Gastrocnemius medialis (tissue), 4 donors: ENCODE data around the gene ZDHHC21. TPM values are rescaled to one million over a fixed set of nuclear protein-coding genes. Genes with fewer than 3 reads are reported as not detected.

Experiments
- ATAC-seq, 2 donors: fragments of 150-250 bp; one replicate each; pipeline ENCODE4 v1.9.1; 2016
- DNase-seq, 2 donors: peaks; one replicate each; pipeline ENCODE4 v3.0.0-alpha.2; 2019
- H3K27ac ChIP-seq, 4 donors: fragments of 200-600 bp; sonication (generic); 1 replicate in 1 of 4; 2 replicates in 3 of 4; pipeline ENCODE4 v1.5.1; 2016 to 2018; ENCODE audit warnings: mild to moderate bottlenecking in 2 of 4, moderate library complexity in 1 of 4
- H3K27me3 ChIP-seq, 3 donors: fragments of 200-600 bp; sonication (generic) in 2 of 3; 1 replicate in 1 of 3; 2 replicates in 2 of 3; pipeline versions ENCODE4 v1.5.1 to v1.6.0; 2016 to 2019; ENCODE audit warnings: mild to moderate bottlenecking in 1 of 3, moderate library complexity in 1 of 3
- H3K36me3 ChIP-seq, 2 donors: fragments of 200-600 bp; sonication (generic) in 1 of 2; one replicate each; pipeline ENCODE4 v1.5.1; 2017 to 2018
- H3K4me1 ChIP-seq, 2 donors: fragments of 200-600 bp; sonication (generic) in 1 of 2; one replicate each; pipeline ENCODE4 v1.5.1; 2016 to 2017; ENCODE audit warnings: mild to moderate bottlenecking in 2 of 2
- H3K4me3 ChIP-seq, 4 donors: fragments of 200-600 bp; sonication (generic) in 3 of 4; 1 replicate in 1 of 4; 2 replicates in 3 of 4; pipeline ENCODE4 v1.5.1; 2016 to 2019; ENCODE audit warnings: mild to moderate bottlenecking in 2 of 4
- H3K9me3 ChIP-seq, 3 donors: fragments of 200-600 bp; sonication (generic) in 2 of 3; 1 replicate in 1 of 3; 2 replicates in 2 of 3; pipeline ENCODE4 v1.5.1; 2016 to 2019
- CTCF ChIP-seq, 5 experiments: fragments of 450-650 bp in 3 of 5; fragments of 200-600 bp in 2 of 5; sonication (generic) in 2 of 5; IDR thresholded peaks in 4 of 5; conservative IDR thresholded peaks in 1 of 5; 1 replicate in 4 of 5; 2 replicates in 1 of 5; pipeline ENCODE4 v1.5.1; 2016 to 2019; ENCODE audit warnings: antibody characterized with exemption in 5 of 5, mild to moderate bottlenecking in 3 of 5, moderate library complexity in 3 of 5
- POLR2A ChIP-seq, 2 donors: fragments of 450-650 bp; IDR thresholded peaks; one replicate each; pipeline ENCODE4 v1.6.1; 2017; ENCODE audit warnings: antibody characterized with exemption in 2 of 2, mild to moderate bottlenecking in 2 of 2, moderate library complexity in 2 of 2
- in situ Hi-C, 4 donors: fragments of 200-750 bp; cut with MboI; loops; one replicate each; pipeline versions ENCODE4 v1.15.0 to v1.8.0; 2017; ENCODE audit warnings: low sequenced_read_pairs in 4 of 4
- intact Hi-C: fragments of 100-400 bp; cut with DNase I; formaldehyde crosslinking; loops from one replicate; pipeline ENCODE4 v1.15.1; 2023; ENCODE audit warnings: low total_unique reads
- total RNA-seq, 4 donors: library from RNA; depleted of rRNA; stranded (reverse); fragments of >200 nt; gene quantifications; one replicate each; pipeline versions ENCODE4 v1.1.0 to v1.2.3, GENCODE V29; 2016

Gene ZDHHC21
- total RNA-seq, 4 donors from 2014 or later = 3.7 to 15.9 (median 6.1) TPM

GRCh38 chr9:14715102-14715501 lies 21.9 kb upstream of the ZDHHC21 start:
- no peaks in the 10 kb centered on the region for H3K9me3 ChIP-seq
- TF ChIP-seq CTCF (IDR thresholded peaks at IDR 0.05 in 4 of 5, conservative IDR thresholded peaks at IDR 0.05 in 1 of 5) (no peak), POLR2A (IDR thresholded peaks at IDR 0.05) (no peak)
- no peak overlapping the region for H3K4me3 ChIP-seq
- no peaks in the 10 kb centered on the region for H3K4me1 ChIP-seq
- no peaks in the 10 kb centered on the region for H3K27me3 ChIP-seq
- in situ Hi-C loops = no loop called here
- DNase-seq = no peak
- ATAC-seq = no peak
- intact Hi-C loops = no loop called here
- H3K36me3 ChIP-seq = no peaks in the 10 kb centered on the region
- H3K27ac ChIP-seq = no peak overlapping the region

- no peak for DNase-seq
- intact Hi-C loops (no loop called here), in situ Hi-C loops (no loop called here)
- Histone ChIP-seq H3K27me3 (no peaks in the 10 kb centered on the region), H3K4me1 (no peaks in the 10 kb centered on the region), H3K9me3 (no peaks in the 10 kb centered on the region), H3K4me3 (no peak overlapping the region), H3K36me3 (no peaks in the 10 kb centered on the region), H3K27ac (no peak overlapping the region)
- TF ChIP-seq CTCF (IDR thresholded peaks at IDR 0.05 in 4 of 5, conservative IDR thresholded peaks at IDR 0.05 in 1 of 5) (no peak), POLR2A (IDR thresholded peaks at IDR 0.05) (no peak)
- ATAC-seq = no peak
These were observed 20.0 kb upstream of the ZDHHC21 start for GRCh38 chr9:14713187-14713767.

- Histone ChIP-seq H3K27ac (no peak overlapping the region), H3K27me3 (no peaks in the 10 kb centered on the region), H3K4me1 (no peaks in the 10 kb centered on the region), H3K9me3 (no peaks in the 10 kb centered on the region), H3K4me3 (no peak overlapping the region), H3K36me3 (no peaks in the 10 kb centered on the region)
- no peak for TF ChIP-seq CTCF (IDR thresholded peaks at IDR 0.05 in 4 of 5, conservative IDR thresholded peaks at IDR 0.05 in 1 of 5)
- no peak for TF ChIP-seq POLR2A (IDR thresholded peaks at IDR 0.05)
- ATAC-seq (no peak), DNase-seq (no peak)
- in situ Hi-C loops = no loop called here
- intact Hi-C loops = no loop called here
These were observed 17.6 kb upstream of the ZDHHC21 start for GRCh38 chr9:14710804-14711203.

- H3K36me3 ChIP-seq = no peaks in the 10 kb centered on the region
- intact Hi-C loops (no loop called here), in situ Hi-C loops (no loop called here)
- H3K9me3 ChIP-seq = no peaks in the 10 kb centered on the region
- no peak overlapping the region for H3K4me3 ChIP-seq
- DNase-seq = no peak
- no peaks in the 10 kb centered on the region for H3K4me1 ChIP-seq
- TF ChIP-seq CTCF (IDR thresholded peaks at IDR 0.05 in 4 of 5, conservative IDR thresholded peaks at IDR 0.05 in 1 of 5) = no peak
- TF ChIP-seq POLR2A (IDR thresholded peaks at IDR 0.05) = no peak
- no peak overlapping the region for H3K27ac ChIP-seq
- no peak for ATAC-seq
- H3K27me3 ChIP-seq = no peaks in the 10 kb centered on the region
These were observed 13.4 kb upstream of the ZDHHC21 start for GRCh38 chr9:14706530-14707140.

- no peaks in the 10 kb centered on the region for H3K27me3 ChIP-seq
- no peak overlapping the region for H3K4me3 ChIP-seq
- intact Hi-C loops = no loop called here
- no peak for DNase-seq
- H3K4me1 ChIP-seq = no peaks in the 10 kb centered on the region
- H3K36me3 ChIP-seq = no peaks in the 10 kb centered on the region
- no peak for ATAC-seq
- H3K27ac ChIP-seq = no peak overlapping the region
- TF ChIP-seq POLR2A (IDR thresholded peaks at IDR 0.05) (no peak), CTCF (IDR thresholded peaks at IDR 0.05 in 4 of 5, conservative IDR thresholded peaks at IDR 0.05 in 1 of 5) (no peak)
- no peaks in the 10 kb centered on the region for H3K9me3 ChIP-seq
- in situ Hi-C loops = no loop called here
These were observed 11.8 kb upstream of the ZDHHC21 start for GRCh38 chr9:14705079-14705478.
